Measurements from ENCODE around the gene NOTCH1.

The NOTCH1 gene

DNA sequence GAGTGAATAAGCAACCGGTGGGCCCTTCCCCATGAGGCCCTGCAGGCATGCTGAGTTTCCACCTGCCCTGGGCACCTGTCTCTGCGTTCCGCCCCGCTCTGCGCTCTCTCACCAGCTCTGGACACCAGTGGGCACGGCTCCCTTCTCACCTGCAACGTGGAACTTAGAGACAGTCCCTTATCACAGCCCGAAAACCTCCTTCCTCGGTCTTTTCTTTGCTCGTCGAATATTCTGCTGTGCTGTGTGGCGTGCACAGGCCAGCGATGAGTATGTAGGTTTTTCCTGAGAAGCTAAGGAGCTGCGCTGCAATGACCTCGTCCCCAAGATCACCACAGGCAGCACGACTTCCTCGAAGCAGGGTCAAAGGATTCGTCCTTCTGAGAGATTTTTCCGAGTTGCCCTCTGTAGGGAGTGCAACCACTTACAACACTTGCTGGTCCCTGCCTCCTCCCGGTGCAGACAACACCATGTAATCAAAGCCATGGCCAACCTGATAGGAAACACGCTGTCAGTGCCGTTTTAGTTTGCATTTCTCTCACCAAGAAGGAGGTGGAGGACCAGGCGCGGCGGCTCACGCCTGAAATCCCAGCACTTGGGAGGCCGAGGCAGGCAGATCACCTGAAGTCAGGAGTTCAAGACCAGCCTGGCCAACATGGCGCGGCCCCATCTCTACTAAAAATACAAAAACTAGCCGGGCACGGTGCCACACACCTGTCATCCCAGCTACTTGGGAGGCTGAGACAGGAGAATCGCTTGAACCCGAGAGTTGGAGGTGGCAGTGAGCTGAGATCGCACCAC, 27.2 kb upstream of the NOTCH1 start:
- Histone ChIP-seq H3F3A (ENCODE audit: insufficient read depth, low read length) (peaks cover 11% of the 10 kb centered on the region; the same call in 1 of the 2 replicates), H3K9me2 (replicated peaks; ENCODE audit: insufficient read depth, low read length) (no peaks in the 10 kb centered on the region), H3K79me2 (ENCODE audit: low read length) (no peaks in the 10 kb centered on the region), H3K36me3 (replicated peaks; ENCODE audit: insufficient read depth, low read length) (no peaks in the 10 kb centered on the region), H3K27me3 (replicated peaks; ENCODE audit: insufficient read depth, low read length) (no peaks in the 10 kb centered on the region), H2AFZ (ENCODE audit: low read length) (no peak overlapping the region), H3K27ac (ENCODE audit: low read length) (no peak overlapping the region), H3K4me3 (ENCODE audit: low read length) (no peak overlapping the region), H3K9ac (ENCODE audit: low read length) (no peak overlapping the region), H3K4me1 (ENCODE audit: low read length) (peaks cover 14% of the 10 kb centered on the region), H3K9me3 (replicated peaks; ENCODE audit: insufficient read depth, low read length) (no peaks in the 10 kb centered on the region), H4K20me1 (ENCODE audit: insufficient read depth, low read length) (no peaks in the 10 kb centered on the region), H3K4me2 (ENCODE audit: low read depth, low read length) (no peak overlapping the region)
- DNase-seq: no peak
- no peak for TF ChIP-seq EZH2 (optimal IDR thresholded peaks at IDR 0.05; ENCODE audit: low read depth, low read length)
- TF ChIP-seq EZH2phosphoT487 (IDR thresholded peaks at IDR 0.05; ENCODE audit: low read length): no peak
- TF ChIP-seq, protein P1, sequence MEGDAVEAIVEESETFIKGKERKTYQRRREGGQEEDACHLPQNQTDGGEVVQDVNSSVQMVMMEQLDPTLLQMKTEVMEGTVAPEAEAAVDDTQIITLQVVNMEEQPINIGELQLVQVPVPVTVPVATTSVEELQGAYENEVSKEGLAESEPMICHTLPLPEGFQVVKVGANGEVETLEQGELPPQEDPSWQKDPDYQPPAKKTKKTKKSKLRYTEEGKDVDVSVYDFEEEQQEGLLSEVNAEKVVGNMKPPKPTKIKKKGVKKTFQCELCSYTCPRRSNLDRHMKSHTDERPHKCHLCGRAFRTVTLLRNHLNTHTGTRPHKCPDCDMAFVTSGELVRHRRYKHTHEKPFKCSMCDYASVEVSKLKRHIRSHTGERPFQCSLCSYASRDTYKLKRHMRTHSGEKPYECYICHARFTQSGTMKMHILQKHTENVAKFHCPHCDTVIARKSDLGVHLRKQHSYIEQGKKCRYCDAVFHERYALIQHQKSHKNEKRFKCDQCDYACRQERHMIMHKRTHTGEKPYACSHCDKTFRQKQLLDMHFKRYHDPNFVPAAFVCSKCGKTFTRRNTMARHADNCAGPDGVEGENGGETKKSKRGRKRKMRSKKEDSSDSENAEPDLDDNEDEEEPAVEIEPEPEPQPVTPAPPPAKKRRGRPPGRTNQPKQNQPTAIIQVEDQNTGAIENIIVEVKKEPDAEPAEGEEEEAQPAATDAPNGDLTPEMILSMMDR (IDR thresholded peaks at IDR 0.05; ENCODE audit: low read length): no peak

DNA sequence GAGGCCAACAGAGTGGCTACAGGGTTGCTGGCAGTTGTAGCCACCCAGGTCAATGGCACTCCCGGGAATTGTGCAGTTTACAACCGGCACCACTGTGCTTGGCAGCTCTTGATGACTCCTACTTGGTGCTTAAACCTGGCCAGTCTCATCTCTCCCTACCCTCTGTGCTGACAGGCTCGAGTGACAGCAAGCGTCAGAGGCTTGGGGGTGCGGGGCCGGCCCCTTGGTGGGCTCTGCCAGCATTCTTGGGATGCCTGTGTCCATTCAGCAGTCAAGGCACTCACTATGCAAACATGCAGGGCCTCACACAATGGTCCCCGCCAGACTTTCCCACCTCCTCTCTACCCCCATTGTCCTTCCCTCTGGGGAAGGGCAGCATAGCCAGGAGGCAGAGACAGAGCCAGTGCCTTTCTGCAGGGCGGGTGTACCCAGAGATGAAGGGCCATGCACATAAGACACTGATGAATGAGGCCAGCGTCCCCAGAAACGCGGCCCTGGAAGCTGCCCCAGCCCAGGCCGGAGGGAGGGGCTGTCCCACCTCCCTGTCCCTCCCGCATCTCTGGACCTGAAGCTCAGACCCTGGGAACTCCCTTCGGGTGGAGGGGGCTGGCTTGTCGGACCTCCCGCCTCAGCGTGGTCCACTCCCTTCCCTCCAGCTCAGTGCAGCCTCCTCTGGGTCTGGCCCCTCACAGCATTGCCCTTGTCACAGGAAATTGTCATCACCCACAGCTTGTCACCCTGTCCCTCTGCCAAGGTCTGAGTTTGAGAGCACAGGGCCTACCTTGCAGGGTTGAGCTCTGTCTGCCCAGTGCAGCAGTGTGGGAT, 26.4 kb upstream of the NOTCH1 start:
- Histone ChIP-seq H3K27me3 (replicated peaks; ENCODE audit: insufficient read depth, low read length) (no peaks in the 10 kb centered on the region), H3K27ac (ENCODE audit: low read length) (no peak overlapping the region), H3K4me1 (ENCODE audit: low read length) (peaks cover 14% of the 10 kb centered on the region), H3F3A (ENCODE audit: insufficient read depth, low read length) (peaks cover 11% of the 10 kb centered on the region; the same call in 1 of the 2 replicates), H2AFZ (ENCODE audit: low read length) (no peak overlapping the region), H3K9me3 (replicated peaks; ENCODE audit: insufficient read depth, low read length) (no peaks in the 10 kb centered on the region), H3K36me3 (replicated peaks; ENCODE audit: insufficient read depth, low read length) (no peaks in the 10 kb centered on the region), H3K9me2 (replicated peaks; ENCODE audit: insufficient read depth, low read length) (no peaks in the 10 kb centered on the region), H4K20me1 (ENCODE audit: insufficient read depth, low read length) (no peaks in the 10 kb centered on the region), H3K9ac (ENCODE audit: low read length) (no peak overlapping the region), H3K79me2 (ENCODE audit: low read length) (no peaks in the 10 kb centered on the region), H3K4me3 (ENCODE audit: low read length) (no peak overlapping the region), H3K4me2 (ENCODE audit: low read depth, low read length) (no peak overlapping the region)
- TF ChIP-seq EZH2 (optimal IDR thresholded peaks at IDR 0.05; ENCODE audit: low read depth, low read length) (no peak), EZH2phosphoT487 (IDR thresholded peaks at IDR 0.05; ENCODE audit: low read length) (no peak)
- TF ChIP-seq, protein P1 (IDR thresholded peaks at IDR 0.05; ENCODE audit: low read length): no peak
- DNase-seq: no peak

DNA sequence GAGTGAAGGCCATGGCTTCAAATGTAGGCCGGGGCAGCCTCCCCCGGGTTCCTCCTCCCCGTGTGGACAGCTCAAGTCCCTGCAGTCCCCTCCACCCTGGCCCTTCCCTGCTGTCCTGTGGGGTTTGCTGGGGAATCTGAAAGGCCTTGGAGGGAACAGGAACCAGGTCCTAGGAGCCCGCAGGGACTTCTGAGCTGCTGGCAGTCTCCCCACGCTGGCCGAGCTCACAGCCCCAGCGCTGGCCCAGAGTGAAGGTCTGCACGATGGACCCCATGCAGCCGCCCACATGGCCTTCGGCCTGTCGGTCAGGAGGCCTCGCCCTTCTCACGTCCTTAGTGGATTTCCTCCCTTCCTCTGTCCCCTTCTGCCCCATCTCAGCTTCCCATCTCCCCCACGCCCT, 25.7 kb upstream of the NOTCH1 start:
- H3F3A ChIP-seq (ENCODE audit: insufficient read depth, low read length): peaks cover 11% of the 10 kb centered on the region; the same call in 1 of the 2 replicates
- H4K20me1 ChIP-seq (ENCODE audit: insufficient read depth, low read length): no peaks in the 10 kb centered on the region
- H3K9me2 ChIP-seq (replicated peaks; ENCODE audit: insufficient read depth, low read length): no peaks in the 10 kb centered on the region
- no peaks in the 10 kb centered on the region for H3K9me3 ChIP-seq (replicated peaks; ENCODE audit: insufficient read depth, low read length)
- H3K4me2 ChIP-seq (ENCODE audit: low read depth, low read length): no peak overlapping the region
- no peaks in the 10 kb centered on the region for H3K36me3 ChIP-seq (replicated peaks; ENCODE audit: insufficient read depth, low read length)
- DNase-seq: no peak
- no peak overlapping the region for H3K9ac ChIP-seq (ENCODE audit: low read length)
- no peak overlapping the region for H3K4me3 ChIP-seq (ENCODE audit: low read length)
- H3K4me1 ChIP-seq (ENCODE audit: low read length): peaks cover 14% of the 10 kb centered on the region
- no peak overlapping the region for H2AFZ ChIP-seq (ENCODE audit: low read length)
- H3K27me3 ChIP-seq (replicated peaks; ENCODE audit: insufficient read depth, low read length): no peaks in the 10 kb centered on the region
- TF ChIP-seq EZH2phosphoT487 (IDR thresholded peaks at IDR 0.05; ENCODE audit: low read length) (no peak), EZH2 (optimal IDR thresholded peaks at IDR 0.05; ENCODE audit: low read depth, low read length) (no peak)
- TF ChIP-seq, protein P1 (IDR thresholded peaks at IDR 0.05; ENCODE audit: low read length): no peak
- no peaks in the 10 kb centered on the region for H3K79me2 ChIP-seq (ENCODE audit: low read length)
- no peak overlapping the region for H3K27ac ChIP-seq (ENCODE audit: low read length)
